Measurements from ENCODE around the gene NOP53.

GRCh38 chr19:47779524-47780214, 34.3 kb downstream of the NOP53 start:
- TF ChIP-seq CTCF (IDR thresholded peaks at IDR 0.05), result no peak
- peak; percentile 23 to 75 for TF ChIP-seq POLR2A (IDR thresholded peaks at IDR 0.05)

All from sigmoid colon (tissue), 3 donors.